CD1c-positive myeloid dendritic cell (primary cell): ENCODE data around the gene ARHGAP4.

Experiments used
- DNase-seq: peaks from one replicate; pipeline ENCODE4 v3.0.0-alpha.2; 2016; ENCODE audit errors: extremely low spot score

Gene ARHGAP4

DNA sequence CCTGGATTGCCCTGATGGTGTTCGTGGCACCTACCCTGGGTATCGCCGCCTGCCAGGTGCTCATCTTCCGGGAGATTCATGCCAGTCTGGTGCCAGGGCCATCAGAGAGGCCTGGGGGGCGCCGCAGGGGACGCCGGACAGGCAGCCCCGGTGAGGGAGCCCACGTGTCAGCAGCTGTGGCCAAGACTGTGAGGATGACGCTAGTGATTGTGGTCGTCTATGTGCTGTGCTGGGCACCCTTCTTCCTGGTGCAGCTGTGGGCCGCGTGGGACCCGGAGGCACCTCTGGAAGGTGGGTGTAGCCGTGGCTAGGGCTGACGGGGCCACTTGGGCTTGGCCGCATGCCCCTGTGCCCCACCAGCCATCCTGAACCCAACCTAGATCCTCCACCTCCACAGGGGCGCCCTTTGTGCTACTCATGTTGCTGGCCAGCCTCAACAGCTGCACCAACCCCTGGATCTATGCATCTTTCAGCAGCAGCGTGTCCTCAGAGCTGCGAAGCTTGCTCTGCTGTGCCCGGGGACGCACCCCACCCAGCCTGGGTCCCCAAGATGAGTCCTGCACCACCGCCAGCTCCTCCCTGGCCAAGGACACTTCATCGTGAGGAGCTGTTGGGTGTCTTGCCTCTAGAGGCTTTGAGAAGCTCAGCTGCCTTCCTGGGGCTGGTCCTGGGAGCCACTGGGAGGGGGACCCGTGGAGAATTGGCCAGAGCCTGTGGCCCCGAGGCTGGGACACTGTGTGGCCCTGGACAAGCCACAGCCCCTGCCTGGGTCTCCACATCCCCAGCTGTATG is 19.7 kb downstream of the ARHGAP4 start:
- DNase-seq: no peak

DNA sequence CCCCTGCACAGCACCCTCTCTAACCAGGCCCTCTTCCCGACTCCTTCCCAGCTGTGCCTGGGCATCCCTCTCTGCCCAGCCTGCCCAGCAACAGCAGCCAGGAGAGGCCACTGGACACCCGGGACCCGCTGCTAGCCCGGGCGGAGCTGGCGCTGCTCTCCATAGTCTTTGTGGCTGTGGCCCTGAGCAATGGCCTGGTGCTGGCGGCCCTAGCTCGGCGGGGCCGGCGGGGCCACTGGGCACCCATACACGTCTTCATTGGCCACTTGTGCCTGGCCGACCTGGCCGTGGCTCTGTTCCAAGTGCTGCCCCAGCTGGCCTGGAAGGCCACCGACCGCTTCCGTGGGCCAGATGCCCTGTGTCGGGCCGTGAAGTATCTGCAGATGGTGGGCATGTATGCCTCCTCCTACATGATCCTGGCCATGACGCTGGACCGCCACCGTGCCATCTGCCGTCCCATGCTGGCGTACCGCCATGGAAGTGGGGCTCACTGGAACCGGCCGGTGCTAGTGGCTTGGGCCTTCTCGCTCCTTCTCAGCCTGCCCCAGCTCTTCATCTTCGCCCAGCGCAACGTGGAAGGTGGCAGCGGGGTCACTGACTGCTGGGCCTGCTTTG is 20.5 kb downstream of the ARHGAP4 start:
- DNase-seq: no peak

DNA sequence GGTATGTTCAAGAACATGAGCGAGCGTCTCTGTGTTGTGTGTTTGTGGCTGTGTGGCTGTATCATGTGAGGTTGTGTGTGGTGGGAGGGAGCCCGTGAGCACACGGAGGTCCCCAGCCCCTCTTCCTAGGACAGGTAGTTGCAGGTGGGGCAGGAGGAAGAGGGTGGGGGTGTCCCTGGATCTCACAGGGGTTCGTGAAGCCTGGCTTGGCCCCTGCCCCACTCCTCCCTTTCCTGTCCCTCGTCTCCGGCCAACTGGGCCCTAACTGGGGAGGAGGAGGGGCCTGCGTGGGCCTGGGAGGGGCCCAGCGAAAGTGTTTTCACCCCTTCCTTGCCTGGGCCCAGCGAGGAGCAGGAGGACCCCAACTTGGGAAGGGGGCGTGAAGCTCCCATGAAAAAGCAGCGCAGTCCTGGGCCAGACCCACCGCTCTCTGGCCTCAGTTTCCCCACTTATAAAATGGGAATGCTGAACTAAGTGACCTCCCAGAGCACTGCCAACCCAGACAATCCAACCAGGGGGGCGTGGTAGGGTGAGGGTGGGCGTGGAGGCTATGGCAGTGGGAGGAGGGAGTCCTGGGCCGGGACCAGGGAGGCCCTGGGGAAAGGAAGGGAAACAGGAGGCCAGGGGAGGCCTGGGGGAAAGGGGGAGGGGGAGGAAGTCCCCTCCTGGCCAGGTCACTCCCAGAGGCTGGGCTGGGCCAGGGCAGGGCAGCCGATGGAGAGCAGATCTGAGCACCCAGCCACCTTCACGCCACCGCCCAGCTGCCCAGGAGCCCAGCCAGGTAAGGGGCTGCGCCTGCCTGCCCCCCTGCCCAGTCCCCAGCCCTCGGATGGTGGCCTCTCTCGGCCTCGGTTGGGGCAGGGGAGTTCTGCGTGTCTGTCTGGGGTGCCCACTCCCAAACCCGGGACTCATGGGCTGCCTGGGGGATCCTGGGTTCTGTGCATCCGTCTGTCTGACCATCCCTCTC is 21.8 kb downstream of the ARHGAP4 start, which contains the start of gene AVPR2:
AVPR2 (plus strand) TSS at position 683 of the 967 bp plus-strand sequence. CDS start 473 bp downstream, outside the sequence.
- no peak for DNase-seq

DNA sequence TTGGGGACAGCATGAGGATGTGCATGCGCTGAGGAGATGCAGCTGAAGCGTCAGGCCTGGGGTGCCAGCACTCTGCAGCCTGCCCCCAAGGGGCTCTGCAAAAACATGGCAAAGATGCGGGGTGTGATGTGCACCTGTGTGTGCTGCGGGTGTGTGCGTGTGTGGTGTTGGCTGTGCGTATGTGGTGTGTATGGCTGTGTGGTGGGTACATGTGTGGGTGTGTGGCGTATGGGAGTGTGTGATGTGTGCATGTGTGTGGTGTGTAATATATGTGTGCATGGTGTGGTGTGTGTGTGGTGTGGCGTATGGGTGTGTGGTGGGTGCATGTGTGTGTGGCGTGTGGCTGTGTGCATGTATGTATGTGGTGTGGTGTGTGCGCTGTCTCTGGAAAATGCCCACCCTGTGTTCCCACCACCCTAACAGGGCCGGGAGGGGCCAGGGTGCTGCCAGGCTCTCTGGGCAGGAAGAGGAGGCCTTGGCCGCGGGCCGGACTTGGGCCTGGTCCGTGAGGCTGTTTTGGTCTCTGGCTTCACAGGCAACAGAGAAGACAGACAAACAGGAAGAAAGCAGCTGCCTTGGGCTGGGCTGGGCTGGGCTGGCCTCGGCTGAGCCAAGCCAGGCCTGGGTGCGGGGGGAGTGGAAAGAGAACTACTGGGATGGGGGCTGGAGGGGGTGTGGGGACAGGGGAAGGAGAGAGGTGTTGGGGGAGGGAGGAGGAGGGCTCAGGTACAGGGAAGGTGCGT is 22.7 kb downstream of the ARHGAP4 start:
- no peak for DNase-seq

DNA sequence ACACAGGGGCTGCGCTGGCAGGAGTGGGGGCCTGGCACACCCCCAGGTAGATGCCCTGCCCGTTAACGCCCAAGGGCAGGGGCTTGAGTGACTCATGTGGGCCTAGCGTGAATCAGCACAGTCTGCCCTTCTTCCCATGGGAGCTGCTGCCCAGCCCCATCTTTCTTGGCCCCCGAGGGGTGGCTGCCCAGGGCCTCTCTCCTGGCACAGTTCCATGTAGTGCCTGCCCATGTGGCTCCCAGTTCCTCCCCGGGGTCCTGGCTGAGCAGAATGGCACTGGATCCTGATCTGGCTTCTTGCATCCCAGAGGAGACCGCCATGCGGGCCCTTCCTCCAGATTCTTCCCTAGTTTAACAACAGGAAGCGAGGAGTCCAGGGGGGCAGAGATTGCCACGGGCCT is 23.7 kb downstream of the ARHGAP4 start:
- no peak for DNase-seq

DNA sequence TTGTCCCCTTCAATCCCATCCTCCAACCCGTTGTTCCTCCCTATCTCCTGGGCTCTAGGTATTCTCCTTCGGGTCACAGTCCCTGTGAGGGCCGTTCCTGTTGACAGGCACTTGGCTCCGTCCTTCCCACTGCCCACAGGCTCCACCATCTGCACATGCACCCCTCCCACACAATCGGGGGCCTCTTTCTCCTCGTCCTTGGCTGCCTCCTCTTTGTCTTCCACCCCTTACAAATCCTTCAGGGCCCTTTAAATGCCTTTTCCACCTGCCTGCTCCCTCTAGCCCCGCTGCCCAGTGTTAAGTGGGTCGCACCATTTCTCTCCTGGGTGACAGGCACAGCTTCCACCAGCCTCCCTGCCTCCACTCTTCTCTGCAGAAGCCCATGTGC is 24.3 kb downstream of the ARHGAP4 start:
- peak; percentile 15 for DNase-seq

- DNase-seq: peak; percentile 85
These were observed 25.0 kb downstream of the ARHGAP4 start for GRCh38 chrX:153900831-153901752.

- no peak for DNase-seq
These were observed 28.2 kb downstream of the ARHGAP4 start for GRCh38 chrX:153897899-153898298.

GRCh38 chrX:153889123-153889522 is 36.9 kb downstream of the ARHGAP4 start:
- DNase-seq: no peak

GRCh38 chrX:153888344-153888743 is 37.7 kb downstream of the ARHGAP4 start:
- peak; percentile 13 for DNase-seq

DNA sequence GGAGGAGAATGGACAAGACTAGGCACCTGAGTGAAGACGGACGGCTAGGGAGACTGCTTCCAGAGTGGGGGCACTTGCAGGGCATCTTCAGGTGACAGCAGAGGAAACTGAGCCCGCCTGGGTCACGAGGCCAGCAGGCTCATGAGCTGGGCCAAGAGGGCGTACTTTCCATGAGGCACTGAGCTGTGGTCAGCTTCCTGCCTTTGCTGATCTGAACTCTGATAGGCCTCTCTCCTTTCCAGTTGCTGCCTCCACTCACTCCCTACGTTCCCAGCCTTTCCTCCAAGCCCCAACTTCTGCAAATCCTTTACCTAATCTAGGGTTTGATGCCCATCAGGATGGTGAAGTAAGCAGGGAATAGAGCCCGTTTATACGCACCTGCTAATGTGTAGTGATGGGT is 38.7 kb downstream of the ARHGAP4 start:
- no peak for DNase-seq

DNA sequence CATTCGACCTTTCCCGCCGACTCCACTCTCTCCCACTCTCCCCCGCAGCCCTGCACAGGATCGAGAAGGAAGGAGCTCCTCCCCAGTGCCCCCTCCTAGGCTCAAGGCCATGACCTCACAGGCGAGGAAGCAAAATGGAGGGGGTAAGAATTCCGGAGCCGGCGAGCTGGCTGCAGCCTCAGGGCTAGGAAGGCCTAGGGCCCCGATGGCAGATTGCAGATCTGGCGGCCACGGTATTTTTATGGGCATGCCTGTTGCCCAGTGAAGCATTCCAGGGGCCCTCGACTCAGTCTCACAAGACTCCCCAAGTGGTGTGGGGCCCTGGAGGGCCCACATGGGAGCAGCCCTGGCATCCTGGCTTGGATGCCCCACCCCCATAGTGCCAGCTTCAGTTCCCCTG is 39.1 kb downstream of the ARHGAP4 start:
- no peak for DNase-seq

DNA sequence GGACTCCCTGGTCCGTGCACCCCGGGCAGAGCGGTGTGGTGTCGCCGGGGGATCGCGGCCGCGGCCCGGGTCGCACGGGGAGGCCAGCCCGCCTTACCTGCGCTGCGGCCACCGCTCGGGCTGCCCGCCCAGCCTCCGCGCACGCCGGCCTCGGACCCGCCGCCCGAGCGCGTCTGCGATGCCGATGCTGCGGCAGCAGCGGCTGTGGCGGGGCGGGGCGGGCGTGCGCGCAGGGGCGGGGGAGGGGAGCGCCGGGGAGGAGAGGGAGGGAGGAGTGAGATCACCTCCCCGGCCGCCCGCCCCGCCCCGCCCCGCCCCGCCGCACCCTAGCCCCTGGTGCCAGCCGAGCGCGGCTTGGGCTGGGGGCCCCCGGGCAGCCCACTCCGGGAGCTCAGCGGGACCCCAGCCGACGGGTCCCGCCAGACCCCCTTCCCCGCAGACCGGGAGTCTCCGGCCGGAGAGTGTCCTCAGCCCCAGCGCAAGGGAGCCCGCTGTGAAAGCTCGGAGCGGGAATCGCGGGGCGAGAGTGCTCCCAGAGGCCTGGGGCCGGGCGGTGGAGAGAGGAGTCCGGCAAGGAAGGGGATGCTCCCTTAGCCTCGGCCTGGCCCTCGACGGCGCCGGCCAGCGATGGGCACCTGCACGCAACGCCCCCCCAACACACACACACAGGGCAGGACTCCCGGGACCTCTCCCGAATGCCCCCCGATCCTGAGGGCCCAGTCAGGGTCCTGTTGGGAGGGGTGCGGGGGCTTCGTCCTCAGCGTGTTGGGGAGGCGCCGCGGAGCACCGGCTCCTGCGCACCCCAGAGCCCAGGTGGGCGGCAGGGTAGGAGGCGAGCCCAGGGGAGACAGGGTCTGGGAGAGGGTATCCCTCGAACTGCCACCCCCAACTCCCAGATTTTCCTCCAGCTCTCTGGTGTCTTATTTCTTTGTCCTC is 39.8 kb downstream of the ARHGAP4 start, which contains the start of gene L1CAM:
L1CAM (minus strand) TSS at position 206 of the 936 bp plus-strand sequence. CDS start 10,337 bp downstream, outside the sequence.
- DNase-seq: no peak

DNA sequence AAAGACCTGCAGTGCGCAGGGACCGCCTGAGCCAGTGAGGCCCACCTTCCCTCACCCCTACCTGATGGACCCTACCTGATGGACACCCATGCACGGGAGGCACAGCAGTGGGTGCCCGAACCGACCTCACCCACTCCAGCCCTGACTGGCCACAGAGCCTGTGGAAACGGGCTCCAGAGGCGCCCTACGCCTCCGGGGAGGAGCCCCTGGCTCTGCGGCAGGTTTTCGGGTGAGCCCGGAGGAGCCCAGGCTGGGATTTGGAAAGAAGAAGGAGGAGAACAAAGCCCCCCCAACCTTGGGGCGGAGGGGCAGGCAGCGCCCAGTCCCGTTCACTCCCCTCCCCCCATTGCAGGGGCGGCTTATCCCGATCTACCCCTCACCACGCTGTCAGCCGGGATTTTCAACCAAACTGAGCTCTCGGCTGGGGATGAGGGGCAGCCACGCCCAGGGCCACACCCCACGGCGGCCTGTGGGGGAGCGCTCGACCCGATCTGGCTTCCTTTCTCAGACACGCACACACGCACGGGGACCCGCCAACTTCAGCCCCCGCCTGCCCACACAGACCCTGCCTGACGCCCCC is 40.8 kb downstream of the ARHGAP4 start:
- DNase-seq: no peak

DNA sequence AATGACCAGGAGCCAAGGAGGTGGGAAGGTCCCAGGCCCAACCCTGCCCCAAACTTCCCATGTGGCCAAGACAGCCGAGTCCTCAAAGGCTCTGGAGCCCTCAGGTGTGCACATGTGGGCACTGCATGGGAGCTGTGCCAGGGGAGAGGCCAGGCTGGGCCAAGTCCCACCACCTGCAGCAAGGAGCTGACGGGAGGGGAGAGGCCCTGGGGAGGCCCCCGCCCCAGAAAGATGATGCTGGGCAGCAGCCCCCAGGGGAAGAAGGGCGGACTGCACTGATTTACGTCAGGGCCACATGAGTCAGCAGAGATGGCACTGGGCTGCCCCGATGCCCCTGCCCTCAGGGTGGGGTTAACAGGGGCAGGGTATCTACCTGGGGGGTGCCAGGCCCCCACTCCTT is 41.5 kb downstream of the ARHGAP4 start:
- no peak for DNase-seq

- DNase-seq: no peak
These were observed 41.9 kb downstream of the ARHGAP4 start for GRCh38 chrX:153884136-153884535.

DNA sequence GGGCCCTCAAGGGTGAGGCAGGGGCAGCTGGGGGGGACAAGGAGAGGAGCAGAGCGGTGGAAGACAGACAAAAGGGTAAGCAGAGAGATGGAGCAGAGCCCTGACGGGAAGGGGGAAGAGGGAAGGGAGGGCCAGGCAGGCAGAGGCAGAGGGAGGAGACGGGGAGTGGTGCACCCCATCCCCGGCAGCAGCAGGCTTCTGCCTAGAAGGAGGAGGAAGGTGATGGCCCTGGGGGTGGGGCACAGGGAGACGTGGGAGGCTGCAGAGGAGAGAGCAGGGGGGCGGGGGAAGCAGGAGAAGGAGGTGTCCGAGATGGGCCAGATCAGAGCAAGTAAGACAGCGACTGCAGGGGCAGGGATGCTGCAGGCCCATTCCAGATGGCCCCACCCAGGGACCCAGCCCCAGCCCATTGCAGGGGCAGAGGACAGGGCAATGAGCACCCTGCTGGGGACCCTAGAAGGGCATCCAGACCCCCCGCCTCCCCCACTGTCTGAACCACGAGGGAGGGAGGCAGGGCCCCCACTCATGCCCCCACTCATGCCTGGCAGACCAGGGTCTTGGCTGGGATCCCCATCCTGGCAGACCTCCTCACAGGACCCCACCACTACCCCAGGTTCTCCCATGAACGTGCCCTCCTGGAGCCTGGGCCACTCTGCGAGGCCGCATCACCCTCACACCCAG is 42.8 kb downstream of the ARHGAP4 start:
- no peak for DNase-seq

DNA sequence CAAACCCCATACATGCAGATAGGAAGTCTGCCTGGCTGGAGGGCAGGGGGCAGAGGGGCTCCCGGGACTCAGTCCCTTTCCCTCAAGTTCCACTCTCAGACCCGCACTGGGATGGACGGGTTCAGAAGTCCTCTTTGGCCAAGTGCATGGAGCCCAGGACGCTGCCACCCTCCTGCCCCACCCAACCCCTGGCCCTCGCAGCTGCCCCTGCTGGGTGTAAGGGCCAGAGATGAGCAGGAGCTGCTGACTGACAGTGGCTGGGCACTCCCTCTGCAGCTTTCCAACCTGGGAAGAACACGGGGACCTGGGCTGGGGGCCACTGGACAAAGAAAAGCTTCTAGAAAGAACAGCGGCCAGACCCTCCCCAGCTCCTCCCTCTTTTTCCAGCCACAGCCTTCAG is 43.5 kb downstream of the ARHGAP4 start:
- no peak for DNase-seq
